Forelimb muscle (tissue), 1 donor: Measurements from ENCODE around the gene ZNF81. TPM values are rescaled to one million over a fixed set of nuclear protein-coding genes. Genes with fewer than 3 reads are reported as not detected.
"Not testable (repeated sequence)": the region's sequence is repeated elsewhere in the genome, so short reads cannot be mapped to it uniquely, and the experiment has no call there.

Source experiments
- DNase-seq: peaks from one replicate; pipeline ENCODE4 v3.0.0-alpha.2; 2013; ENCODE audit warnings: low read depth
- polyA plus RNA-seq: library from polyadenylated mRNA; unstranded; fragments of 120-200 nt; gene quantifications from one replicate; pipeline ENCODE4 v1.2.1, GENCODE V29; 2013; ENCODE audit not compliant: insufficient read length

The ZNF81 gene
- polyA plus RNA-seq = 4.2 TPM

GRCh38 chrX:47836164-47837072 is at the start of gene ZNF81:
ZNF81 (plus strand) TSS chrX:47836902; CDS start chrX:47846268, 9,366 bp downstream.
- DNase-seq = peak; percentile 91

GRCh38 chrX:47796433-47796906 is 40.2 kb upstream of the ZNF81 start:
- no peak for DNase-seq

GRCh38 chrX:47797084-47797483 is 39.6 kb upstream of the ZNF81 start:
- DNase-seq = no peak

GRCh38 chrX:47798861-47799260 is 37.8 kb upstream of the ZNF81 start:
- DNase-seq = no peak

- no peak for DNase-seq
Measured at GRCh38 chrX:47802589-47802988, 34.1 kb upstream of the ZNF81 start.

- DNase-seq = not testable (repeated sequence)
Measured at GRCh38 chrX:47803103-47803502, 33.6 kb upstream of the ZNF81 start.

- no peak for DNase-seq
Measured at GRCh38 chrX:47804315-47804714, 32.4 kb upstream of the ZNF81 start.

GRCh38 chrX:47805844-47806243 is 30.9 kb upstream of the ZNF81 start:
- DNase-seq = not testable (repeated sequence)

- not testable (repeated sequence) for DNase-seq
Measured at GRCh38 chrX:47806415-47807271, 30.1 kb upstream of the ZNF81 start.

GRCh38 chrX:47807272-47807538 is 29.5 kb upstream of the ZNF81 start:
- DNase-seq = not testable (repeated sequence)

GRCh38 chrX:47807548-47807947 is 29.2 kb upstream of the ZNF81 start:
- DNase-seq = no peak

- DNase-seq = no peak
Measured at GRCh38 chrX:47808904-47809788, 27.6 kb upstream of the ZNF81 start.

GRCh38 chrX:47814851-47815250 is 21.9 kb upstream of the ZNF81 start:
- no peak for DNase-seq

- DNase-seq = no peak
Measured at GRCh38 chrX:47815901-47816845, 20.5 kb upstream of the ZNF81 start.

GRCh38 chrX:47817421-47817820 is 19.3 kb upstream of the ZNF81 start:
- DNase-seq = no peak

GRCh38 chrX:47817897-47818296 is 18.8 kb upstream of the ZNF81 start:
- DNase-seq = no peak

- DNase-seq = no peak
Measured at GRCh38 chrX:47828984-47829383, 7.7 kb upstream of the ZNF81 start.

- DNase-seq = no peak
Measured at GRCh38 chrX:47831788-47832187, 4.9 kb upstream of the ZNF81 start.

- no peak for DNase-seq
Measured at GRCh38 chrX:47838361-47838760, 1.7 kb downstream of the ZNF81 start.

- DNase-seq = no peak
Measured at GRCh38 chrX:47840111-47840510, 3.4 kb downstream of the ZNF81 start.
